ENCODE measurements around the gene RPLP2.

RPLP2 gene

GRCh38 chr11:809287-810039, at the start of gene RPLP2:
TSS of gene RPLP2 (plus strand) at chr11:809967. CDS start at chr11:810235, 268 bp downstream.
- in situ Hi-C loops (cut with HindIII; ENCODE audit: low pct_unique_long_range_greater_than_20kb, low sequenced_read_pairs) = no loop called here
- TF ChIP-seq JUND (IDR thresholded peaks at IDR 0.05; ENCODE audit: low read depth) = no peak
- peak; percentile 85 to 96 for DNase-seq (ENCODE audit: low read depth in 1 of 2, low spot score in 1 of 2)

- no peak for TF ChIP-seq JUND (IDR thresholded peaks at IDR 0.05; ENCODE audit: low read depth)
- in situ Hi-C loops (cut with HindIII; ENCODE audit: low pct_unique_long_range_greater_than_20kb, low sequenced_read_pairs) = no loop called here
Measured at GRCh38 chr11:760236-760635, 49.5 kb upstream of the RPLP2 start.

GRCh38 chr11:761526-762108, 48.1 kb upstream of the RPLP2 start:
- TF ChIP-seq JUND (IDR thresholded peaks at IDR 0.05; ENCODE audit: low read depth) = no peak

More at GRCh38 chr11:760236-760635, 49.5 kb upstream of the RPLP2 start:
- DNase-seq (ENCODE audit: low read depth in 1 of 2, low spot score in 1 of 2) = no peak

GRCh38 chr11:762421-763072, 47.2 kb upstream of the RPLP2 start:
- no peak for TF ChIP-seq JUND (IDR thresholded peaks at IDR 0.05; ENCODE audit: low read depth)
- in situ Hi-C loops (cut with HindIII; ENCODE audit: low pct_unique_long_range_greater_than_20kb, low sequenced_read_pairs) = no loop called here
- DNase-seq (ENCODE audit: low read depth in 1 of 2, low spot score in 1 of 2) = peak; percentile 56 to 79

More at GRCh38 chr11:761526-762108, 48.1 kb upstream of the RPLP2 start:
- in situ Hi-C loops (cut with HindIII; ENCODE audit: low pct_unique_long_range_greater_than_20kb, low sequenced_read_pairs) = no loop called here
- no peak for DNase-seq (ENCODE audit: low read depth in 1 of 2, low spot score in 1 of 2)

- peak; percentile 66 to 79 for DNase-seq (ENCODE audit: low read depth in 1 of 2, low spot score in 1 of 2)
- TF ChIP-seq JUND (IDR thresholded peaks at IDR 0.05; ENCODE audit: low read depth) = no peak
- in situ Hi-C loops (cut with HindIII; ENCODE audit: low pct_unique_long_range_greater_than_20kb, low sequenced_read_pairs) = no loop called here
Measured at GRCh38 chr11:763073-763463, 46.7 kb upstream of the RPLP2 start.

GRCh38 chr11:763549-764321, 46.0 kb upstream of the RPLP2 start:
- no peak for TF ChIP-seq JUND (IDR thresholded peaks at IDR 0.05; ENCODE audit: low read depth)
- DNase-seq (ENCODE audit: low read depth in 1 of 2, low spot score in 1 of 2) = no peak
- in situ Hi-C loops (cut with HindIII; ENCODE audit: low pct_unique_long_range_greater_than_20kb, low sequenced_read_pairs) = no loop called here

- in situ Hi-C loops (cut with HindIII; ENCODE audit: low pct_unique_long_range_greater_than_20kb, low sequenced_read_pairs) = no loop called here
- no peak for DNase-seq (ENCODE audit: low read depth in 1 of 2, low spot score in 1 of 2)
- no peak for TF ChIP-seq JUND (IDR thresholded peaks at IDR 0.05; ENCODE audit: low read depth)
Measured at GRCh38 chr11:764322-765024, 45.3 kb upstream of the RPLP2 start.

- peak; percentile 45 to 69 for DNase-seq (ENCODE audit: low read depth in 1 of 2, low spot score in 1 of 2)
- in situ Hi-C loops (cut with HindIII; ENCODE audit: low pct_unique_long_range_greater_than_20kb, low sequenced_read_pairs) = no loop called here
- no peak for TF ChIP-seq JUND (IDR thresholded peaks at IDR 0.05; ENCODE audit: low read depth)
Measured at GRCh38 chr11:765025-765801, 44.6 kb upstream of the RPLP2 start.

- in situ Hi-C loops (cut with HindIII; ENCODE audit: low pct_unique_long_range_greater_than_20kb, low sequenced_read_pairs) = no loop called here
- TF ChIP-seq JUND (IDR thresholded peaks at IDR 0.05; ENCODE audit: low read depth) = no peak
- DNase-seq (ENCODE audit: low read depth in 1 of 2, low spot score in 1 of 2) = no peak
Measured at GRCh38 chr11:765802-766091, 44.0 kb upstream of the RPLP2 start.

GRCh38 chr11:766106-766935, 43.4 kb upstream of the RPLP2 start:
- in situ Hi-C loops (cut with HindIII; ENCODE audit: low pct_unique_long_range_greater_than_20kb, low sequenced_read_pairs) = no loop called here
- no peak for TF ChIP-seq JUND (IDR thresholded peaks at IDR 0.05; ENCODE audit: low read depth)
- no peak for DNase-seq (ENCODE audit: low read depth in 1 of 2, low spot score in 1 of 2)

- no peak for TF ChIP-seq JUND (IDR thresholded peaks at IDR 0.05; ENCODE audit: low read depth)
- in situ Hi-C loops (cut with HindIII; ENCODE audit: low pct_unique_long_range_greater_than_20kb, low sequenced_read_pairs) = no loop called here
- DNase-seq (ENCODE audit: low read depth in 1 of 2, low spot score in 1 of 2) = no peak
Measured at GRCh38 chr11:766936-767210, 42.9 kb upstream of the RPLP2 start.
